Activated CD8-positive, alpha-beta memory T cell treated with anti-CD3 and anti-CD28 coated beads for 36 hours (primary cell): ENCODE data around the gene AP1M2. TPM values are rescaled to one million over a fixed set of nuclear protein-coding genes. Genes with fewer than 3 reads are reported as not detected.
"Not testable (repeated sequence)": the region's sequence is repeated elsewhere in the genome, so short reads cannot be mapped to it uniquely, and the experiment has no call there.

ENCODE experiments used
- CTCF ChIA-PET: fragments of 350-600 bp; sonication (Branson Sonifier 250); formaldehyde crosslinking; loops from one replicate; lab custom pipeline; 2021; ENCODE audit warnings: antibody characterized with exemption; lab: Charles Lee
- POLR2A ChIA-PET: fragments of 350-600 bp; sonication (Branson Sonifier 250); formaldehyde crosslinking; loops from one replicate; lab custom pipeline; 2021; ENCODE audit warnings: antibody characterized with exemption; lab: Charles Lee
- total RNA-seq, 2 experiments: library from RNA; stranded (reverse); gene quantifications; one replicate each; pipeline ENCODE4 v1.2.3, GENCODE V29; 2021

The AP1M2 gene
- total RNA-seq, 2 experiments from 2014 or later: not detected

GRCh38 chr19:10533646-10534386 lies 53.3 kb downstream of the AP1M2 start:
- ChIA-PET POLR2A (no interaction called here), CTCF (interaction anchor here (0.8 to 1.0 kb wide), 2 partner anchors 29 to 153 kb away, joined by 3 to 4 read pairs; no protein-coding TSS in a partner anchor)

- POLR2A ChIA-PET: interaction anchor here (0.7 kb wide), 1 partner anchor 326 kb away, joined by 6 read pairs; no protein-coding TSS in a partner anchor
- CTCF ChIA-PET: interaction anchor here (1.1 kb wide), 1 partner anchor 9 kb away, joined by 3 read pairs; no protein-coding TSS in a partner anchor
Observed at GRCh38 chr19:10532457-10532856, 54.7 kb downstream of the AP1M2 start.

- CTCF ChIA-PET: interaction anchor here (0.6 kb wide), 1 partner anchor 1350 kb away, joined by 4 read pairs; no protein-coding TSS in a partner anchor
- POLR2A ChIA-PET: not testable (repeated sequence)
Observed at GRCh38 chr19:10526887-10527286, 60.2 kb downstream of the AP1M2 start.

- ChIA-PET CTCF (interaction anchor here (1.4 kb wide), 1 partner anchor 55 kb away, joined by 3 read pairs; no protein-coding TSS in a partner anchor), POLR2A (no interaction called here)
Observed at GRCh38 chr19:10525636-10526035, 61.5 kb downstream of the AP1M2 start.

GRCh38 chr19:10523135-10523636 lies 63.9 kb downstream of the AP1M2 start:
- ChIA-PET POLR2A (no interaction called here), CTCF (interaction anchor here (0.8 kb wide), 2 partner anchors 38 to 58 kb away, joined by 3 read pairs; no protein-coding TSS in a partner anchor)

Other genes with a start within 250 kb of the AP1M2 start
- gene ICAM3, start 247.7 kb downstream of the AP1M2 start, total RNA-seq: 10 to 100 TPM; 87.5 to 89.4 TPM
- 100 to 1,000 TPM; 191 to 199 TPM for gene TYK2, start 206.7 kb downstream of the AP1M2 start, total RNA-seq
- 100 to 1,000 TPM; 294 TPM for gene CDC37, start 183.8 kb downstream of the AP1M2 start, total RNA-seq
- gene PDE4A, start 166.8 kb downstream of the AP1M2 start, total RNA-seq: 10 to 100 TPM; 30.3 to 31.2 TPM
- gene KEAP1, start 84.0 kb downstream of the AP1M2 start, total RNA-seq: 10 to 100 TPM; 90.6 to 94.8 TPM
- gene S1PR5, start 69.9 kb downstream of the AP1M2 start, total RNA-seq: 1 to 10 TPM in 1 of 2 experiments, under 1 TPM in 1; 0.46 to 1.1 TPM
- gene ATG4D, start 43.4 kb downstream of the AP1M2 start, total RNA-seq: 10 to 100 TPM; 34.5 to 36.8 TPM
- 10 to 100 TPM; 73.3 to 75.3 TPM for gene KRI1, start 21.3 kb downstream of the AP1M2 start, total RNA-seq
- 10 to 100 TPM; 35.0 to 35.9 TPM for gene CDKN2D, start 18.3 kb downstream of the AP1M2 start, total RNA-seq
- 10 to 100 TPM; 70.6 to 74.6 TPM for gene SLC44A2, start 38.2 kb upstream of the AP1M2 start, total RNA-seq
- 100 to 1,000 TPM; 476 to 479 TPM for gene ILF3, start 67.0 kb upstream of the AP1M2 start, total RNA-seq
- gene QTRT1, start 114.1 kb upstream of the AP1M2 start, total RNA-seq: 10 to 100 TPM; 69.9 to 72.7 TPM
- 100 to 1,000 TPM; 144 to 150 TPM for gene DNM2, start 130.8 kb upstream of the AP1M2 start, total RNA-seq
- gene TMED1, start 248.9 kb upstream of the AP1M2 start, total RNA-seq: 10 to 100 TPM; 13.4 to 14.2 TPM